ENCODE measurements around the gene CNTN5. TPM values are rescaled to one million over a fixed set of nuclear protein-coding genes. Genes with fewer than 3 reads are reported as not detected.
"Not testable (repeated sequence)": the region's sequence is repeated elsewhere in the genome, so short reads cannot be mapped to it uniquely, and the experiment has no call there.

The CNTN5 gene
- total RNA-seq, 1 donor, result under 0.01 TPM

DNA sequence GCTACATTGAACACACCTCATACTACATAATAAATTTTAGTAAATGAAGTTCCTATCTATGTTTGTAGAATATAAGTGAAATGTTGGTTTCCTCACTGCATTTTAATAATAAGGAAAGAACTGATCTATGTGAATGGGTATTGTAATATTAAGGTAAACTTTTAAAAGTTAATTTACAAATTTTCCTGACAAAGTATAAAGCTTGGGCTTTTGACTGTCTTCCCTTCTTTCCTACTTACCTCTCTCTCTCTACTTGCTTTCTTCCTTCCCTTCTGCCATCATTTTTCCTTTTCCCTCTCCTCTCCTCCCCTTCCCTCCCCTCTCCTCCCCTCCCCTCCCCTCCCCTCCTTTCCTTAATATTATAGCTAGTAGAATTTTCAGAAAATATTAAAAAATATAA, 798.2 kb downstream of the CNTN5 start:
- DNase-seq (ENCODE audit: low read depth), result no peak
- no peak overlapping the region for H3K4me3 ChIP-seq (ENCODE audit: low read depth, low read length)
- TF ChIP-seq, protein P1, sequence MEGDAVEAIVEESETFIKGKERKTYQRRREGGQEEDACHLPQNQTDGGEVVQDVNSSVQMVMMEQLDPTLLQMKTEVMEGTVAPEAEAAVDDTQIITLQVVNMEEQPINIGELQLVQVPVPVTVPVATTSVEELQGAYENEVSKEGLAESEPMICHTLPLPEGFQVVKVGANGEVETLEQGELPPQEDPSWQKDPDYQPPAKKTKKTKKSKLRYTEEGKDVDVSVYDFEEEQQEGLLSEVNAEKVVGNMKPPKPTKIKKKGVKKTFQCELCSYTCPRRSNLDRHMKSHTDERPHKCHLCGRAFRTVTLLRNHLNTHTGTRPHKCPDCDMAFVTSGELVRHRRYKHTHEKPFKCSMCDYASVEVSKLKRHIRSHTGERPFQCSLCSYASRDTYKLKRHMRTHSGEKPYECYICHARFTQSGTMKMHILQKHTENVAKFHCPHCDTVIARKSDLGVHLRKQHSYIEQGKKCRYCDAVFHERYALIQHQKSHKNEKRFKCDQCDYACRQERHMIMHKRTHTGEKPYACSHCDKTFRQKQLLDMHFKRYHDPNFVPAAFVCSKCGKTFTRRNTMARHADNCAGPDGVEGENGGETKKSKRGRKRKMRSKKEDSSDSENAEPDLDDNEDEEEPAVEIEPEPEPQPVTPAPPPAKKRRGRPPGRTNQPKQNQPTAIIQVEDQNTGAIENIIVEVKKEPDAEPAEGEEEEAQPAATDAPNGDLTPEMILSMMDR (IDR thresholded peaks at IDR 0.05; ENCODE audit: insufficient read depth, low read depth, low read length), result no peak

DNA sequence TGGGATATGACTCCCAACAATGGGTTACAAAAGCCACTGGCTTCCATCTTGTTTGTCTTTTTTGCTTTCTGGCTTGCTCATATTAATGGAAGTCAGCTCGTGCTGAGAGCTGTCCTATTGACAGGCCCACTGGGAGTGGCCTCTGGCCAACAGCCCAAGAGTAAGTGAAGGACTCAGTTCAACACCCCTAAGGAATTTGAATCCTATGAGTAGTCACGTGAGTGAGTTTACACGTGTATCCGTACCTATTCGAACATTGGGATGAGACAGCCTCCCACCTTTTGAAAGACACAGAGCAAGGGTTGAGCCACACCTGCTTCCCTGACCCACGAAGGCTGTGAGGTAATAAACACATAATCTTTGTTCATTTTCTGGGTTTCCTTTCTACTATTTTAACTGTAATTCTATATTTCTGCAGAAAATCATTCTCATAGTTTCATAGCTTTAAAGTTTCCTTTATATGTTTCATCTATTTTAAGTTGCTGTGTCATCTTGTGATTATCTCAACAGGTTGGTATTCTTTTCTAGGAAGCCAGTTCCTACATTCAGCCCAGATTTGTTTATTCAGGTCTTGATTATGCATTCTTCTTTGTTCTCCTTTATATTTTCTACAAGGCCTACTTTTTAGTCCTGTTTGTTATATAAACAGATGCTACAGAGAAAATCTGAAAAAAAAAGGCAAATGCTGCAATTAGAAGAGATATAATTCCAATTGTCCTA, 802.3 kb downstream of the CNTN5 start:
- no peak overlapping the region for H3K4me3 ChIP-seq (ENCODE audit: low read depth, low read length)
- DNase-seq (ENCODE audit: low read depth), result no peak
- TF ChIP-seq, protein P1 (IDR thresholded peaks at IDR 0.05; ENCODE audit: insufficient read depth, low read depth, low read length), result no peak

DNA sequence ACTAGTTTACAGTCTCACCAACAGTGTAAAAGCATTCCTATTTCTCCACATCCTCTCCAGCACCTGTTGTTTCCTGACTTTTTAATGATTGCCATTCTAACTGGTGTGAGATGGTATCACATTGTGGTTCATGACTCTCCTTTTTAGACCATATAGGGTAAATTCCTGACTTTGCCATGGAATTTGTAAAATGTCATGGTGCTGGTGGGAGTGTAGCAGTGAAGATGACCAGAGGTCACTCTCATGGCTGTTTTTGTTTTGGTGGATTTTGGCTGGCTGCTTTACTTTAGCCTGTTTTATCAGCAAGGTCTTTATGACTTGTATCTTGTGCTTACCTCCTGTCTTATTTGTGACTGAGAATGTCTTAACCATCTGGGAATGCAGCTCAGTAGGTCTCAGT, 816.0 kb downstream of the CNTN5 start:
- not testable (repeated sequence) for DNase-seq (ENCODE audit: low read depth); H3K4me3 ChIP-seq (ENCODE audit: low read depth, low read length)

DNA sequence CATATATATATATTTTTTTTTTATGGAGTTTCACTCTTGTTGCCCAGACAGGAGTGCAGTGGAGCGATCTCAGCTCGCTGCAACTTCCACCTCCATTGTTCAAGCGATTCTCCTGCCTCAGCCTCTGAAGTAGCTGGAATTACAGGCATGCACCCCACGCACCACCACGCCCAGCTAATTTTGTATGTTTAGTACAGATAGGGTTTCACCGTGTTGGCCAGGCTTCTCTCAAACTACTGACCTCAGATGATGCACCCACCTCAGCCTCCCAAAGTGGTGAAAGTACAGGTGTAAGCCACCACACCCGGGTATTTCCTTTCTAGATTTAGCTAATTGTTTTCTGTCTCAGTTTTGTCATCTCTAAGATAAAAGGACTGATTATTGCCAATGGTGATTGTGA, 821.1 kb downstream of the CNTN5 start:
- DNase-seq (ENCODE audit: low read depth), result no peak

DNA sequence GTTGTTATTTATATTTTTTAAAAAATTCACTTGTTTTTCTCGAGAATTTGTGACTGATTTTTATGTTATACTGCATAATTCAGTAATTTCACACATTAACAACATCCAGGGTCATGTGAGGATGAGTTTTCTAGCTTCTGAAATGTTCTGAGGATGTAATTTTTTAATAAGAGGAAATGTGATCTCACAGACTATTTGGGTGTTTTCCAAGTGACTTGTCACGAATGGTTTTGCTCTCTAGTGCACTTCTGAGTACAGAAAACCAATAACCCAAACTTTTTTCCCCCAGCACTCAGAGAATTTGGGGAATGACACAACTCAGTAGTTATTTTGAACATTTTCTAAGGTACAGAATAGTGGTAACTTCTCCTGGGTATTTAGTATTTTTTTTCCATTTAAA, 845.2 kb downstream of the CNTN5 start:
- no peak for DNase-seq (ENCODE audit: low read depth)
- TF ChIP-seq, protein P1 (IDR thresholded peaks at IDR 0.05; ENCODE audit: insufficient read depth, low read depth, low read length), result no peak
- no peak overlapping the region for H3K4me3 ChIP-seq (ENCODE audit: low read depth, low read length)

More for the DNA sequence above, 821.1 kb downstream of the CNTN5 start:
- TF ChIP-seq, protein P1 (IDR thresholded peaks at IDR 0.05; ENCODE audit: insufficient read depth, low read depth, low read length), result no peak
- H3K4me3 ChIP-seq (ENCODE audit: low read depth, low read length), result no peak overlapping the region

DNA sequence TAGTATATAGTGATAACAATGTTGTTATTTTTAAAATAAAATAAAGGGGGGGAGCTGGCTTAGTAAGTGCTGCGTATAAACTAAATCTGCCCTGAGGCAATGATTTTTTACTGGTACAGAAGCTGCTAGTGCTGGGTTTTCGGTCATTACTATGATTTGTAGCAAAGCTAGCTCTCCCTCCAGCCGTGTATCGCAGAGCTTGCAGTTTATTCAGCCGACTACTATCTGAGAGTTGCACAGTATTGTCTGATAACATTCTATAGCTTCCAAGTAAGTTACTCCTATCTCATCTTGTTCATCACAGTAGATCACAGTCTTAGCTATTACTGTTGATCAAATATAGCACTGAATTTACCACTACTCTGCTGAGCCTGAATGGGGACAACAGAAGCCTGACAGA, 860.9 kb downstream of the CNTN5 start:
- no peak overlapping the region for H3K4me3 ChIP-seq (ENCODE audit: low read depth, low read length)
- TF ChIP-seq, protein P1 (IDR thresholded peaks at IDR 0.05; ENCODE audit: insufficient read depth, low read depth, low read length), result no peak

DNA sequence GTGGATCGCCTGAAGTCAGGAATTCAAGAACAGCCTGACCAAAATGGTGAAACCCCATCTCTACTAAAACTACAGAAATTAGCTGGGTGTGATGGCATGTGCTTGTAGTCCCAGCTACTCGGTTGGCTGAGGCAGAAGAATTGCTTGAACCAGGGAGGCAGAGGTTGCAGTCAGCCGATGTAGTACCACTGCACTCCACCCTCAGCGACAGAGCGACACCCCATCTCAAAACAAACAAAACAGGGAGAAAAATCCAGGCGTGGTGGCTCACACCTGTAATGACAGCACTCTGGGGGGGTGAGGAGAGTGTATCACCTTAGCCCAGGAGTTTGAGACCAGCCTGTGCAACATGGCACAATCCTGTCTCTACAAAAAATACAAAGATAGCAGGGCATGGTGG, 864.0 kb downstream of the CNTN5 start:
- H3K4me3 ChIP-seq (ENCODE audit: low read depth, low read length), result no peak overlapping the region
- TF ChIP-seq, protein P1 (IDR thresholded peaks at IDR 0.05; ENCODE audit: insufficient read depth, low read depth, low read length), result no peak
- DNase-seq (ENCODE audit: low read depth), result no peak

More for the DNA sequence above, 860.9 kb downstream of the CNTN5 start:
- DNase-seq (ENCODE audit: low read depth), result no peak
